ENCODE measurements around the gene PRDM11. TPM values are rescaled to one million over a fixed set of nuclear protein-coding genes. Genes with fewer than 3 reads are reported as not detected.

Gene PRDM11
- total RNA-seq, 2 donors from 2014 or later: 10.4 to 15.2 TPM

DNA sequence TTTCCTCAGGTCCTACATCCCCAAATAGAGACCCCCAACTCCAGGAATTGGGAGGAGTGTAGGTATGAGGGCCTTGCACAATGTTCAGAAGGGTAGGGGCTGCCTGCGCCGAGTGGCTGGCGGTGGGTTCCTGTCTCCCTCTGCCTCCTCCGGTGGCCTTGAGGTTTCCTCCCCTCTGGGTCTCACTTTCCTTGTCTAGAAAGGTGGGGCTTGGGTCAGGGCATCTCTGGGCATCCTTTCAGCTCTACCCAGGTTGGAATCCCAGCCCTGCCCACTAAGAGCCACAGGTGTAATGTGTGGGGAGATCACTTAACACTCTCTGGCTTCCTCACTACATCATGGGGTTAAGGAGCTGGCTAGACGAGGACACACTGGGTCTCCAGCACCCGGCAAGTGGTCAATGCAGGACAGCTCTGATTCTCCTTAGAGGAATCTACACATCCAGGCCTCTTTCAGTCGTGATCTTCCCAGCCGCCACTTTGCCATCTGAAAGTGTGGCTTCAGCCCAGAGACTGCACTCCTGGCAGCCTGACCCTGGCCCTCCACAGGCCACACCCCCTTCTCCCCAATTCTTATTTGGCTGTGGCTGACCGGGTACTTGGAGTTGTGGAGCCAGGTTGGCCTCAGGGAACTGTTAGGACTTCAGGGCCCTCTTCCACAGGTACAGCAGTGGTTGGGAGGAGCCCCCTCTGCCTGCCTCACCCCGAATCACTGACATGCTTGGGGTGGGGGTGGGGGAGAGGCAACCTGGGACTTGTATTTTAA lies 22.1 kb downstream of the PRDM11 start:
- H3K27me3 ChIP-seq (ENCODE audit: control insufficient read depth, insufficient read depth, low read length, poor library complexity, severe bottlenecking): no peaks in the 10 kb centered on the region
- Mint-ChIP-seq H3K9me3 (no peaks in the 10 kb centered on the region), H3K4me3 (no peak overlapping the region), H3K4me1 (no peaks in the 10 kb centered on the region), H3K36me3 (ENCODE audit: low read depth) (no peaks in the 10 kb centered on the region), H3K27me3 (ENCODE audit: insufficient read depth) (no peaks in the 10 kb centered on the region), H3K27ac (no peak overlapping the region)
- no peak overlapping the region for H3K4me3 ChIP-seq (ENCODE audit: low read length)
- 81 to 90% methylated on average over 5 to 10 of the region's 10 CpGs for WGBS, 2 experiments (ENCODE audit: insufficient coverage in 1 of 2, insufficient read length in 1 of 2)
- TF ChIP-seq, protein P1, sequence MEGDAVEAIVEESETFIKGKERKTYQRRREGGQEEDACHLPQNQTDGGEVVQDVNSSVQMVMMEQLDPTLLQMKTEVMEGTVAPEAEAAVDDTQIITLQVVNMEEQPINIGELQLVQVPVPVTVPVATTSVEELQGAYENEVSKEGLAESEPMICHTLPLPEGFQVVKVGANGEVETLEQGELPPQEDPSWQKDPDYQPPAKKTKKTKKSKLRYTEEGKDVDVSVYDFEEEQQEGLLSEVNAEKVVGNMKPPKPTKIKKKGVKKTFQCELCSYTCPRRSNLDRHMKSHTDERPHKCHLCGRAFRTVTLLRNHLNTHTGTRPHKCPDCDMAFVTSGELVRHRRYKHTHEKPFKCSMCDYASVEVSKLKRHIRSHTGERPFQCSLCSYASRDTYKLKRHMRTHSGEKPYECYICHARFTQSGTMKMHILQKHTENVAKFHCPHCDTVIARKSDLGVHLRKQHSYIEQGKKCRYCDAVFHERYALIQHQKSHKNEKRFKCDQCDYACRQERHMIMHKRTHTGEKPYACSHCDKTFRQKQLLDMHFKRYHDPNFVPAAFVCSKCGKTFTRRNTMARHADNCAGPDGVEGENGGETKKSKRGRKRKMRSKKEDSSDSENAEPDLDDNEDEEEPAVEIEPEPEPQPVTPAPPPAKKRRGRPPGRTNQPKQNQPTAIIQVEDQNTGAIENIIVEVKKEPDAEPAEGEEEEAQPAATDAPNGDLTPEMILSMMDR (conservative IDR thresholded peaks at IDR 0.05): no peak
- no peaks in the 10 kb centered on the region for H3K36me3 ChIP-seq (ENCODE audit: control insufficient read depth, insufficient read depth, low read length)
- no peak overlapping the region for H3K27ac ChIP-seq (ENCODE audit: low read depth, low read length)
- no peak for DNase-seq
- no peak overlapping the region for H3K9ac ChIP-seq (ENCODE audit: extremely low read depth, low read length, poor library complexity, severe bottlenecking)
- no peaks in the 10 kb centered on the region for H3K9me3 ChIP-seq (ENCODE audit: control insufficient read depth, low read length)
- no peaks in the 10 kb centered on the region for H3K4me1 ChIP-seq (ENCODE audit: control insufficient read depth, insufficient read depth, low read length)

DNA sequence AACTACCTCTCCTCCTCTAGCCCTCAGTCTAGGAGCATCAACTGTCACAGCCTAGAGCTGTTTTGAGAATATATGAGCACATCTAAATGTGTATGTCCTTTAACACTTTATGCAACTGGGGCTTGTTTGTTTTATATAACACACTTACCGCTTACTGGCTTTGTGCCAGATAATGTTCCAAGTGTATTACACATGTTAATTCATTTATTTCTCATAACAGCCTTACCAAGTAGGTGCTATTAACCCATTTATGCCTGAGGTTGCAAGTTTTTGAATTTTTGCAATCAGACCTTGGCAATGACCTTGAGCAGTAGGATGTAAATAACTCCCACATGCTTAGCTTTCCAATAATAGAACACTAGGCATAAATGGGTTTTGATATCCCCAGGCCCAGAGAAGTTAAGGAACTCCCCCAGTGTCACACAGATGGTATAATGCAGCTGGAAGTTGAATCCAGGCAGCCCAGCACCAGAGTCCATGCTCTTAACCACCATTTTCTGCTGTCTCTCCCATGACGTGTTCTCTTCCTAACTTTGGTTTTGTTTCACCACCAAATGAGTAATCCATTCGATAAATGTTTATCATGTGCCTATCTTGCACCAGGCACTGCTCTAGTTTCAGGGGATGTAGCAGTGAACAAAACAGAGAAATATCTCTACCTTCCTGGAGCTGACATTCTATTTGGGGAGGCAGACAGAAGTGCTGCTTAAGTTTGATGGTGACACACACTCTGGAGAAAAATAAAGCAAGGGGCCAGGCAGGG lies 23.1 kb downstream of the PRDM11 start:
- DNase-seq: no peak
- Histone ChIP-seq H3K27ac (ENCODE audit: low read depth, low read length) (no peak overlapping the region), H3K36me3 (ENCODE audit: control insufficient read depth, insufficient read depth, low read length) (no peaks in the 10 kb centered on the region), H3K9ac (ENCODE audit: extremely low read depth, low read length, poor library complexity, severe bottlenecking) (no peak overlapping the region), H3K4me1 (ENCODE audit: control insufficient read depth, insufficient read depth, low read length) (no peaks in the 10 kb centered on the region), H3K27me3 (ENCODE audit: control insufficient read depth, insufficient read depth, low read length, poor library complexity, severe bottlenecking) (no peaks in the 10 kb centered on the region), H3K4me3 (ENCODE audit: low read length) (no peak overlapping the region), H3K9me3 (ENCODE audit: control insufficient read depth, low read length) (no peaks in the 10 kb centered on the region)
- 94 to 100% methylated on average over 3 of the region's 3 CpGs for WGBS, 2 experiments (ENCODE audit: insufficient coverage in 1 of 2, insufficient read length in 1 of 2)
- Mint-ChIP-seq H3K27ac (no peak overlapping the region), H3K36me3 (ENCODE audit: low read depth) (no peaks in the 10 kb centered on the region), H3K9me3 (no peaks in the 10 kb centered on the region), H3K4me1 (no peaks in the 10 kb centered on the region), H3K27me3 (ENCODE audit: insufficient read depth) (no peaks in the 10 kb centered on the region), H3K4me3 (no peak overlapping the region)
- TF ChIP-seq, protein P1 (conservative IDR thresholded peaks at IDR 0.05): no peak

DNA sequence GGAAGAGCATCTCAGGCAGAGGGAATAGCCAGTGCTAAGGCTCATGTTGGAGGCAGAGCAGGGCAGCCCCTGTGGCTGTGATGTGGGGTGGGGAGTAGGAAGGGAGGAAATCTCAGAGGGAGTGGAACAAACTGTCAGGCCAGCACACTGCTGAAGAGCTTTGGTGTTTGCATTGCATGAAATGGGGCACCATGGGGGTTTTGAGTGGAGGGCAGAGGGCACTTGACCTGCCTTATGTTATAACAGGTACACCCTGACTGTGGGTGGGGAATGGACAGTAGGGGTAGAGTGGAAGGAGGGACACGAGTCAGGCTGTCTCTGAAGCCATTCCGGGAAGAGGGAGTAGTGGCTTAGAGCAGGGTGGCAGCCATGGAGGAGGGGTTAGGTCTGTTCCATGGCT lies 24.0 kb downstream of the PRDM11 start:
- Histone ChIP-seq H3K9ac (ENCODE audit: extremely low read depth, low read length, poor library complexity, severe bottlenecking) (no peak overlapping the region), H3K27me3 (ENCODE audit: control insufficient read depth, insufficient read depth, low read length, poor library complexity, severe bottlenecking) (no peaks in the 10 kb centered on the region), H3K4me1 (ENCODE audit: control insufficient read depth, insufficient read depth, low read length) (no peaks in the 10 kb centered on the region), H3K9me3 (ENCODE audit: control insufficient read depth, low read length) (no peaks in the 10 kb centered on the region), H3K36me3 (ENCODE audit: control insufficient read depth, insufficient read depth, low read length) (no peaks in the 10 kb centered on the region), H3K27ac (ENCODE audit: low read depth, low read length) (no peak overlapping the region), H3K4me3 (ENCODE audit: low read length) (no peak overlapping the region)
- Mint-ChIP-seq H3K4me3 (no peak overlapping the region), H3K9me3 (no peaks in the 10 kb centered on the region), H3K4me1 (no peaks in the 10 kb centered on the region), H3K27ac (no peak overlapping the region), H3K36me3 (ENCODE audit: low read depth) (no peaks in the 10 kb centered on the region), H3K27me3 (ENCODE audit: insufficient read depth) (no peaks in the 10 kb centered on the region)
- 84% methylated on average over 2 of the region's 2 CpGs; no CpG with 5 or more reads in 1 of the 2 experiments for WGBS, 2 experiments (ENCODE audit: insufficient coverage in 1 of 2, insufficient read length in 1 of 2)
- DNase-seq: no peak
- TF ChIP-seq, protein P1 (conservative IDR thresholded peaks at IDR 0.05): no peak

Measured in endodermal cell (in vitro differentiated cells).